Measurements from ENCODE around the gene GPC5. TPM values are rescaled to one million over a fixed set of nuclear protein-coding genes. Genes with fewer than 3 reads are reported as not detected.

GPC5 gene
- total RNA-seq, 1 donor from 2014 or later = 0.07 TPM

GRCh38 chr13:91513790-91514189 is 115.4 kb downstream of the GPC5 start:
- Histone ChIP-seq H3F3A (ENCODE audit: low read depth) (no peaks in the 10 kb centered on the region), H3K4me3 (no peak overlapping the region), H3K9ac (no peak overlapping the region), H3K27me3 (no peaks in the 10 kb centered on the region), H3K4me2 (no peak overlapping the region), H3K4me1 (no peaks in the 10 kb centered on the region), H4K20me1 (ENCODE audit: low read depth) (no peaks in the 10 kb centered on the region), H3K79me2 (ENCODE audit: low read depth) (no peaks in the 10 kb centered on the region), H3K36me3 (no peaks in the 10 kb centered on the region), H3K27ac (no peak overlapping the region), H3K9me3 (ENCODE audit: low read depth) (no peaks in the 10 kb centered on the region), H2AFZ (replicated peaks) (no peak overlapping the region)
- no peak overlapping the region for H3K4me3 Mint-ChIP-seq
- H3K27me3 Mint-ChIP-seq (ENCODE audit: insufficient read depth, low read depth) = no peaks in the 10 kb centered on the region
- DNase-seq (ENCODE audit: low spot score) = no peak
- H3K36me3 Mint-ChIP-seq = no peaks in the 10 kb centered on the region
- no peaks in the 10 kb centered on the region for H3K4me1 Mint-ChIP-seq
- peaks cover 6% of the 10 kb centered on the region for H3K9me3 Mint-ChIP-seq
- TF ChIP-seq EZH2 (IDR thresholded peaks at IDR 0.05) (no peak), CTCF (IDR thresholded peaks at IDR 0.05) (no peak), EZH2phosphoT487 (IDR thresholded peaks at IDR 0.05) (no peak)
- H3K27ac Mint-ChIP-seq = no peak overlapping the region

DNA sequence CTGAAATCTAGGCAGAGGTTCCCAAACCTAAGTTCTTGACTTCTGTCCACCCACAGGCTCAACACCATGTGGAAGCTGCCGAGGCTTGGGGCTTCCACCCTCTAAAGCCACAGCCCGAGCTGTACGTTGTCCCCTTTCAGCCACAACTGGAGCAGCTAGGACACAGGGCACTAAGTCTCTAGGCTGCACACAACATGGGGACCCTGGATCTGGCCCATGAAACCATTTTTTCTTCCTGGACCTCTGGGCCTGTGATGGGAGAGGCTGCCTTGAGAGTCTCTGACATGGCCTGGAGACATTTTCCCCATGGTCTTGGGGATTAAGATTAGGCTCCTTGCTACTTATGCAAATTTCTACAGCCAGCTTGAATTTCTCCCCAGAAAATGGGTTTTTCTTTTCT is 118.4 kb downstream of the GPC5 start:
- no peak overlapping the region for H3K9ac ChIP-seq
- Mint-ChIP-seq H3K4me3 (no peak overlapping the region), H3K9me3 (peaks cover 6% of the 10 kb centered on the region), H3K27me3 (ENCODE audit: insufficient read depth, low read depth) (no peaks in the 10 kb centered on the region), H3K27ac (no peak overlapping the region), H3K36me3 (no peaks in the 10 kb centered on the region), H3K4me1 (no peaks in the 10 kb centered on the region)
- H3F3A ChIP-seq (ENCODE audit: low read depth) = no peaks in the 10 kb centered on the region
- DNase-seq (ENCODE audit: low spot score) = no peak
- no peaks in the 10 kb centered on the region for H3K27me3 ChIP-seq
- H3K79me2 ChIP-seq (ENCODE audit: low read depth) = no peaks in the 10 kb centered on the region
- no peak for TF ChIP-seq EZH2phosphoT487 (IDR thresholded peaks at IDR 0.05)
- TF ChIP-seq CTCF (IDR thresholded peaks at IDR 0.05) = no peak
- no peak for TF ChIP-seq EZH2 (IDR thresholded peaks at IDR 0.05)
- no peaks in the 10 kb centered on the region for H3K4me1 ChIP-seq
- H3K9me3 ChIP-seq (ENCODE audit: low read depth) = no peaks in the 10 kb centered on the region
- H2AFZ ChIP-seq (replicated peaks) = no peak overlapping the region
- H3K4me2 ChIP-seq = no peak overlapping the region
- no peak overlapping the region for H3K27ac ChIP-seq
- H4K20me1 ChIP-seq (ENCODE audit: low read depth) = no peaks in the 10 kb centered on the region
- no peak overlapping the region for H3K4me3 ChIP-seq
- H3K36me3 ChIP-seq = no peaks in the 10 kb centered on the region

GRCh38 chr13:91520952-91521351 is 122.5 kb downstream of the GPC5 start:
- Histone ChIP-seq H3K4me3 (no peak overlapping the region), H3K9me3 (ENCODE audit: low read depth) (no peaks in the 10 kb centered on the region), H3K9ac (no peak overlapping the region), H2AFZ (replicated peaks) (no peak overlapping the region), H3K27ac (no peak overlapping the region), H3K79me2 (ENCODE audit: low read depth) (no peaks in the 10 kb centered on the region), H3K4me1 (no peaks in the 10 kb centered on the region), H3K27me3 (no peaks in the 10 kb centered on the region), H3K4me2 (no peak overlapping the region), H4K20me1 (ENCODE audit: low read depth) (no peaks in the 10 kb centered on the region), H3K36me3 (no peaks in the 10 kb centered on the region), H3F3A (ENCODE audit: low read depth) (no peaks in the 10 kb centered on the region)
- Mint-ChIP-seq H3K27me3 (ENCODE audit: insufficient read depth, low read depth) (peaks cover 6% of the 10 kb centered on the region), H3K27ac (no peak overlapping the region), H3K4me3 (no peak overlapping the region), H3K9me3 (peaks cover 6% of the 10 kb centered on the region), H3K36me3 (no peaks in the 10 kb centered on the region), H3K4me1 (no peaks in the 10 kb centered on the region)
- DNase-seq (ENCODE audit: low spot score) = no peak
- no peak for TF ChIP-seq EZH2 (IDR thresholded peaks at IDR 0.05)
- TF ChIP-seq CTCF (IDR thresholded peaks at IDR 0.05) = no peak
- TF ChIP-seq EZH2phosphoT487 (IDR thresholded peaks at IDR 0.05) = no peak
